Suprapubic skin (tissue), 3 donors: ENCODE results near the gene OLFM1.

Experiments
- POLR2AphosphoS5 ChIP-seq, 3 donors: sonication (generic); formaldehyde crosslinking; IDR thresholded peaks; one replicate each; pipeline ENCODE4 v1.6.1; 2017; ENCODE audit warnings: antibody characterized with exemption in 3 of 3
- TF ChIP-seq, protein P1 (sequence below), 2 donors: fragments of 200-600 bp in 1 of 2; fragments of 450-650 bp in 1 of 2; sonication (generic) in 1 of 2; IDR thresholded peaks; one replicate each; pipeline ENCODE4 v1.5.1; 2016 to 2019; ENCODE audit warnings: antibody characterized with exemption in 2 of 2, mild to moderate bottlenecking in 1 of 2, moderate library complexity in 1 of 2

DNA sequence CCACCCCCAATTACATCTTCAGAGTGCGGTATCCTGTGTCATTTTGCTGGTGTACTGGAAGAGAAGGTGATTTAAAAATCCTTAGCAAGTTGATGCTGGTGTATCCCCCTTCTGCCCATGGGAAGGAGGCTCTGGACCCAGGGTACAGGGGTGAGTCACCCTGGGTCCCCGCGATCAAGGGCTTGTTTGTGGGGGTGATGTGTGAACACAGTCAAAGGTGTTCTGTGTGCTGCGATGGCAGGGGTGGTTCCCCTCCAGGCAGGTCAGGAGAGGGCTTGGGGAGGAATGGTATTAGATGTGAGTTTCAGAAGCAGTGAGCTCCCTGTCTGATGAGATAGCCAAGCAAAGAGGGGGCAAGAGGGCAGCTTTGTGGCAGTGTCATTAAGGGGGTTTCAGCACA is 28.9 kb downstream of the OLFM1 start:
- TF ChIP-seq, protein P1, sequence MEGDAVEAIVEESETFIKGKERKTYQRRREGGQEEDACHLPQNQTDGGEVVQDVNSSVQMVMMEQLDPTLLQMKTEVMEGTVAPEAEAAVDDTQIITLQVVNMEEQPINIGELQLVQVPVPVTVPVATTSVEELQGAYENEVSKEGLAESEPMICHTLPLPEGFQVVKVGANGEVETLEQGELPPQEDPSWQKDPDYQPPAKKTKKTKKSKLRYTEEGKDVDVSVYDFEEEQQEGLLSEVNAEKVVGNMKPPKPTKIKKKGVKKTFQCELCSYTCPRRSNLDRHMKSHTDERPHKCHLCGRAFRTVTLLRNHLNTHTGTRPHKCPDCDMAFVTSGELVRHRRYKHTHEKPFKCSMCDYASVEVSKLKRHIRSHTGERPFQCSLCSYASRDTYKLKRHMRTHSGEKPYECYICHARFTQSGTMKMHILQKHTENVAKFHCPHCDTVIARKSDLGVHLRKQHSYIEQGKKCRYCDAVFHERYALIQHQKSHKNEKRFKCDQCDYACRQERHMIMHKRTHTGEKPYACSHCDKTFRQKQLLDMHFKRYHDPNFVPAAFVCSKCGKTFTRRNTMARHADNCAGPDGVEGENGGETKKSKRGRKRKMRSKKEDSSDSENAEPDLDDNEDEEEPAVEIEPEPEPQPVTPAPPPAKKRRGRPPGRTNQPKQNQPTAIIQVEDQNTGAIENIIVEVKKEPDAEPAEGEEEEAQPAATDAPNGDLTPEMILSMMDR (IDR thresholded peaks at IDR 0.05), result no peak
- no peak for TF ChIP-seq POLR2AphosphoS5 (IDR thresholded peaks at IDR 0.05)
